Measurements from ENCODE around the gene ZNF774.

ZNF774 gene

DNA sequence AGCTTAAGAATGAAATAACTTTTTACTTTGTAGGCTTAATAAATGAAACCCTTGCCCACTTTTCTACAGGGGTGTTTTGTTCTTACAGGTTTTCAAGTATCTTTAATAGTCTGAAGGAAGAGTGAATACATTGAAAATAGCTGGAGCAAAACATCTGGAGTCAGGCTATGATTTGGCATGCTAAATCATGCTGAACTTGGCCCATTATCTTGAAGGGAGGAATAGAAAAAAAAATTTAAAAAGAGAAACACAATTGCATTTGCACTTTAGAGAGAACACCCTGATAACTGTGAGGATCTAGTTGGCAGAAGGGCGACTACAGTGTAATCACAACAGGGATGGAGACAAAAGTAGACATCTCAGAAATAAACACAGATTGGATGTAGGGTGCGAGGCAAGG is 34.1 kb downstream of the ZNF774 start:
- no peak for DNase-seq
- Histone ChIP-seq H3K36me3 (ENCODE audit: control insufficient read depth in 1 of 2, insufficient read depth in 2 of 2, low read depth in 1 of 2, low read length in 2 of 2) (peaks cover 4 to 8% of the 10 kb centered on the region in 2 experiments), H2AK5ac (ENCODE audit: low read length, severe bottlenecking) (peak overlapping the region; percentile 57), H3K23ac (ENCODE audit: low read length in 2 of 2) (no peak overlapping the region), H3K4me3 (ENCODE audit: insufficient read depth in 1 of 2, low read depth in 1 of 2, low read length in 2 of 2) (peak overlapping the region in 1 of 2 experiments; percentile 37), H3K27ac (ENCODE audit: low read length, poor library complexity, severe bottlenecking) (no peak overlapping the region), H3K18ac (ENCODE audit: low read depth in 1 of 2, low read length in 2 of 2) (no peak overlapping the region), H3K9ac (ENCODE audit: low read length) (peak overlapping the region; percentile 64), H3K4me1 (ENCODE audit: control insufficient read depth, insufficient read depth, low read depth, low read length) (peaks cover 9% of the 10 kb centered on the region), H2BK12ac (ENCODE audit: low read length in 2 of 2) (no peak overlapping the region), H3K27me3 (ENCODE audit: control insufficient read depth in 1 of 2, insufficient read depth in 1 of 2, low read length in 2 of 2) (no peaks in the 10 kb centered on the region), H4K91ac (ENCODE audit: low read length) (no peak overlapping the region), H3K14ac (ENCODE audit: low read length in 2 of 2) (no peak overlapping the region), H3K4ac (ENCODE audit: low read depth in 1 of 2, low read length in 2 of 2) (no peak overlapping the region), H2BK120ac (ENCODE audit: low read depth, low read length) (no peak overlapping the region), H3K79me1 (replicated peaks; ENCODE audit: low read length, poor library complexity, severe bottlenecking) (no peaks in the 10 kb centered on the region), H4K8ac (ENCODE audit: low read length) (no peak overlapping the region), H2BK5ac (ENCODE audit: low read depth, low read length, poor library complexity, severe bottlenecking) (no peak overlapping the region), H2AFZ (ENCODE audit: low read depth, low read length) (no peak overlapping the region), H3K4me2 (ENCODE audit: low read length, poor library complexity, severe bottlenecking) (no peak overlapping the region), H2BK15ac (ENCODE audit: low read depth, poor library complexity, severe bottlenecking) (no peak overlapping the region), H3K9me3 (ENCODE audit: control insufficient read depth, low read length) (no peaks in the 10 kb centered on the region)
- WGBS = 98% methylated on average over 2 of the region's 2 CpGs

GRCh38 chr15:90387534-90388461 is 35.7 kb downstream of the ZNF774 start, which contains the start of gene IQGAP1:
Gene IQGAP1 (plus strand): TSS chr15:90388242. CDS start chr15:90388342, 100 bp downstream.
- Histone ChIP-seq H2BK12ac (ENCODE audit: low read length in 2 of 2) (peak within 1 kb of the TSS in 1 of 2 experiments; percentile 65), H2AFZ (ENCODE audit: low read depth, low read length) (peak within 1 kb of the TSS; percentile 72), H3K23ac (ENCODE audit: low read length in 2 of 2) (no peak within 1 kb of the TSS), H3K36me3 (ENCODE audit: control insufficient read depth in 1 of 2, insufficient read depth in 2 of 2, low read depth in 1 of 2, low read length in 2 of 2) (peaks cover 4 to 22% of the 10 kb centered on the region in 2 experiments), H2BK15ac (ENCODE audit: low read depth, poor library complexity, severe bottlenecking) (peak within 1 kb of the TSS; percentile 23), H3K9me3 (ENCODE audit: control insufficient read depth, low read length) (no peaks in the 10 kb centered on the region), H3K4me1 (ENCODE audit: control insufficient read depth, insufficient read depth, low read depth, low read length) (peaks cover 11% of the 10 kb centered on the region), H3K18ac (ENCODE audit: low read depth in 1 of 2, low read length in 2 of 2) (peak within 1 kb of the TSS; percentile 84), H3K14ac (ENCODE audit: low read length in 2 of 2) (peak within 1 kb of the TSS; percentile 87 to 92), H3K9ac (ENCODE audit: low read length) (peak within 1 kb of the TSS; percentile 100), H3K4ac (ENCODE audit: low read depth in 1 of 2, low read length in 2 of 2) (peak within 1 kb of the TSS; percentile 92 to 93), H3K27ac (ENCODE audit: low read length, poor library complexity, severe bottlenecking) (peak within 1 kb of the TSS; percentile 80), H3K27me3 (ENCODE audit: control insufficient read depth in 1 of 2, insufficient read depth in 1 of 2, low read length in 2 of 2) (no peaks in the 10 kb centered on the region), H4K91ac (ENCODE audit: low read length) (peak within 1 kb of the TSS; percentile 70), H3K79me1 (replicated peaks; ENCODE audit: low read length, poor library complexity, severe bottlenecking) (no peaks in the 10 kb centered on the region), H3K4me3 (ENCODE audit: insufficient read depth in 1 of 2, low read depth in 1 of 2, low read length in 2 of 2) (peak within 1 kb of the TSS; percentile 84 to 97), H2BK5ac (ENCODE audit: low read depth, low read length, poor library complexity, severe bottlenecking) (peak within 1 kb of the TSS; percentile 88), H2AK5ac (ENCODE audit: low read length, severe bottlenecking) (peak within 1 kb of the TSS; percentile 61), H4K8ac (ENCODE audit: low read length) (peak within 1 kb of the TSS; percentile 100), H3K4me2 (ENCODE audit: low read length, poor library complexity, severe bottlenecking) (peak within 1 kb of the TSS; percentile 60), H2BK120ac (ENCODE audit: low read depth, low read length) (peak within 1 kb of the TSS; percentile 94)
- peak; percentile 96 for DNase-seq
- 8% methylated on average over 52 of the region's 62 CpGs for WGBS

DNA sequence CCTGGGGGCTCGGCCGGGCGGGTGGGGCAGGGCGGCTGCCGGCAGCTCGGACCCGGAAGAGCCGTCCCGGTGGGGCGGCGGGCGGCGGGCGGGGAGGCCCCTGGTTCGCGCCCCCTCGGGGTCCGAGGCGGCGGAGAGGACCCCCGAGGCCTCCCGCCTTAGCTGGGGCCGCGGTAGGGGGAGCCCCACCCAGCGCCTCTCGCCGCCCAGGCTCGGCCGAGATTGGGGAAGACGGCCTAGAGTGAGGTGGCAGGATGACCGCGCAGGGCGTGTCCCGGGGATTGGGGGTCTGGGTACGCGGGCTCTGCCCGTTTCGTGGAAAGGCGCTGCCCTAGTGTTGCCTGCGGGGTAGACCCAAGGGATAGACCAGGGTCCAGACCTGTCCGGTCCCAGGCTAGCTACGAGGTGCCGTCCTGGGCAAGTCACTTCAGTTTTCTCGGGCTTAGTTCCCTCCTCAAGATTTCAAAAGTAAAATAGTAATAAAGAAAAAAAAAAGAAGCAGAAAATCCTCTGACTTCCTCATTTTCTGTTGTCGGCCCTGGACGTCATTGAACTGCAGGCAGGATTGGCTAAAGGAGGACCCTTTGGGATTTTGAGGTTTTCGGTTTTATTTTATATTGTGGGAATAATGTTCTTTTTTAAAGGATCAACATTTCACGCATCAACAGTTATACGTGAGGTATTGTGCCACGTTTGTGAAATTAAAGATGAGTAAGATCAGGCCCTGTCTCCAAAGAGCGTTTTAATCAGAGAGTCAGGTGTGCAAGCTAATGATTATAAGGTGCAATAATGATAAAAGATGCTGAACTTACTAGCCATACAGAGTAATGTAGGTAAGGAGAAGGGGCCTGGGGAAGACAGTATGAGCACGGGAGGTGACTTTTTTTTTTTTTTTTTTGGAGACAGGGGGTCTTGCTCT is 36.6 kb downstream of the ZNF774 start:
- no peak overlapping the region for H3K23ac ChIP-seq (ENCODE audit: low read length in 2 of 2)
- H3K9me3 ChIP-seq (ENCODE audit: control insufficient read depth, low read length) = no peaks in the 10 kb centered on the region
- H2BK15ac ChIP-seq (ENCODE audit: low read depth, poor library complexity, severe bottlenecking) = peak overlapping the region; percentile 23
- H2BK5ac ChIP-seq (ENCODE audit: low read depth, low read length, poor library complexity, severe bottlenecking) = peak overlapping the region; percentile 88
- H3K27ac ChIP-seq (ENCODE audit: low read length, poor library complexity, severe bottlenecking) = peak overlapping the region; percentile 68
- peak overlapping the region; percentile 94 for H2BK120ac ChIP-seq (ENCODE audit: low read depth, low read length)
- peak overlapping the region; percentile 18 for H4K91ac ChIP-seq (ENCODE audit: low read length)
- peak overlapping the region; percentile 53 to 92 for H3K14ac ChIP-seq (ENCODE audit: low read length in 2 of 2)
- WGBS = 3% methylated on average over 49 of the region's 52 CpGs
- H3K27me3 ChIP-seq (ENCODE audit: control insufficient read depth in 1 of 2, insufficient read depth in 1 of 2, low read length in 2 of 2) = no peaks in the 10 kb centered on the region
- peak; percentile 56 for DNase-seq
- peaks cover 4 to 31% of the 10 kb centered on the region in 2 experiments for H3K36me3 ChIP-seq (ENCODE audit: control insufficient read depth in 1 of 2, insufficient read depth in 2 of 2, low read depth in 1 of 2, low read length in 2 of 2)
- no peaks in the 10 kb centered on the region for H3K79me1 ChIP-seq (replicated peaks; ENCODE audit: low read length, poor library complexity, severe bottlenecking)
- H3K9ac ChIP-seq (ENCODE audit: low read length) = peak overlapping the region; percentile 100
- H2AK5ac ChIP-seq (ENCODE audit: low read length, severe bottlenecking) = no peak overlapping the region
- H3K4me3 ChIP-seq (ENCODE audit: insufficient read depth in 1 of 2, low read depth in 1 of 2, low read length in 2 of 2) = peak overlapping the region; percentile 84 to 97
- H2AFZ ChIP-seq (ENCODE audit: low read depth, low read length) = no peak overlapping the region
- H2BK12ac ChIP-seq (ENCODE audit: low read length in 2 of 2) = no peak overlapping the region
- H3K4me2 ChIP-seq (ENCODE audit: low read length, poor library complexity, severe bottlenecking) = peak overlapping the region; percentile 44
- peaks cover 11% of the 10 kb centered on the region for H3K4me1 ChIP-seq (ENCODE audit: control insufficient read depth, insufficient read depth, low read depth, low read length)
- peak overlapping the region; percentile 64 to 92 for H3K4ac ChIP-seq (ENCODE audit: low read depth in 1 of 2, low read length in 2 of 2)
- peak overlapping the region; percentile 73 to 84 for H3K18ac ChIP-seq (ENCODE audit: low read depth in 1 of 2, low read length in 2 of 2)
- H4K8ac ChIP-seq (ENCODE audit: low read length) = peak overlapping the region; percentile 35

Measured in mesenchymal stem cell (in vitro differentiated cells and primary cell).